Stimulated activated CD4-positive, alpha-beta T cell treated with anti-CD3 and anti-CD28 coated beads, Interleukin-2, amount 100 ng/mL, for 24 hours (primary cell): Measurements from ENCODE around the gene BTBD16.

ENCODE experiments used
- DNase-seq, 2 donors: peaks; one replicate each; pipeline ENCODE4 v3.0.0-alpha.2; 2020

The BTBD16 gene

DNA sequence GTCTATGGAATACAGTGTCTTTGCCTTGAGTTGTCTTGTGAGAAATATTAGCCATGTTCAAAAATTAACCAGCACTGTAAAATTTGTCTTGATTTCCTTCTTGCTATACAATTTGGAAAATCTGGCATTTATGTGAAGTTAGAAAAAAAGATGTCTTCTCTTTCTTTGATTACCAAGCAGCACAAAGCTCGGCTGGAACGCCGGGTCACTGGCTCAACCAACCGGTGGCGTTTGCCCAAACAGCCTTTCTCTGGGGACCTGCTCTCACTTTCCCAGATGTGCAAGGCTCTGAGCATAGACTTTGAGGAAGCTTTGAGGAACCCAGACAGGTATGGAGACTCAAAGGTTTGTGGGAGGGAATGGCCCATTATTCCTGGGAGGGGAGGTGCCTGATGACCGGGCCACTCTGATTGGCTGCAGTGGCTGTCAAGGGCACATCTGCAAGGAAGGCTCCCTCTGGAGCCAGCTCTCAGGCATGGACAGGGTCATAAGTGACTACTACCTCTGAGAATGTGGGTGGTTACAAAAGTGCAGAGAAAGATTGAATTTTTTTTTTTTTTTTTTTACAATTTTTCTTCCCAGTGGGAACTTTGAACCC lies 5.6 kb downstream of the BTBD16 start:
- no peak for DNase-seq

- DNase-seq = no peak
Measured at GRCh38 chr10:122277526-122278136, 6.5 kb downstream of the BTBD16 start.

GRCh38 chr10:122279725-122280141 lies 8.6 kb downstream of the BTBD16 start:
- DNase-seq = peak in 1 of 2 donors; percentile 27

- no peak for DNase-seq
Measured at GRCh38 chr10:122280156-122280555, 9.1 kb downstream of the BTBD16 start.

- no peak for DNase-seq
Measured at GRCh38 chr10:122281018-122281626, 10.0 kb downstream of the BTBD16 start.

GRCh38 chr10:122281751-122282150 lies 10.7 kb downstream of the BTBD16 start:
- no peak for DNase-seq

DNA sequence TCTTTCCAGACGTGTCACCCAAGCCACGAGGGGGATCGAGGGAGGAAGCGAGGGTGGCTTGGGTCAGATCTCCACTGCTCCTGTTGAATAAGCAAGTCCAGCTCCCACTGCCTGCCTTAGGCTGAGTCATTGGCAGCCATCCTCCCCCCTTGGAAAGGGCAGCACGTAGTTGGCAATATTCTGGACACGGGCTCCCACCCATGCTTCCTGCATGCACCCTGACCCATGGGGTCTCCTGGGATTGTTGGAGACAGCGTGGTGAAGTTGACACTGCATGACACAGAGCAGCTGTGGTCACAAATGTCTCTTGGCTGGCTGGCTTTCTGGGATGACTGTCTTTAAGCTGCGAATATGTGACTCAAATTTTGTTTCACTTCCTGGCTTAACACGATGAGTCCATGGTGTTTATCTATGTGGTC lies 11.2 kb downstream of the BTBD16 start:
- DNase-seq = no peak

- no peak for DNase-seq
Measured at GRCh38 chr10:122282909-122283308, 11.8 kb downstream of the BTBD16 start.

DNA sequence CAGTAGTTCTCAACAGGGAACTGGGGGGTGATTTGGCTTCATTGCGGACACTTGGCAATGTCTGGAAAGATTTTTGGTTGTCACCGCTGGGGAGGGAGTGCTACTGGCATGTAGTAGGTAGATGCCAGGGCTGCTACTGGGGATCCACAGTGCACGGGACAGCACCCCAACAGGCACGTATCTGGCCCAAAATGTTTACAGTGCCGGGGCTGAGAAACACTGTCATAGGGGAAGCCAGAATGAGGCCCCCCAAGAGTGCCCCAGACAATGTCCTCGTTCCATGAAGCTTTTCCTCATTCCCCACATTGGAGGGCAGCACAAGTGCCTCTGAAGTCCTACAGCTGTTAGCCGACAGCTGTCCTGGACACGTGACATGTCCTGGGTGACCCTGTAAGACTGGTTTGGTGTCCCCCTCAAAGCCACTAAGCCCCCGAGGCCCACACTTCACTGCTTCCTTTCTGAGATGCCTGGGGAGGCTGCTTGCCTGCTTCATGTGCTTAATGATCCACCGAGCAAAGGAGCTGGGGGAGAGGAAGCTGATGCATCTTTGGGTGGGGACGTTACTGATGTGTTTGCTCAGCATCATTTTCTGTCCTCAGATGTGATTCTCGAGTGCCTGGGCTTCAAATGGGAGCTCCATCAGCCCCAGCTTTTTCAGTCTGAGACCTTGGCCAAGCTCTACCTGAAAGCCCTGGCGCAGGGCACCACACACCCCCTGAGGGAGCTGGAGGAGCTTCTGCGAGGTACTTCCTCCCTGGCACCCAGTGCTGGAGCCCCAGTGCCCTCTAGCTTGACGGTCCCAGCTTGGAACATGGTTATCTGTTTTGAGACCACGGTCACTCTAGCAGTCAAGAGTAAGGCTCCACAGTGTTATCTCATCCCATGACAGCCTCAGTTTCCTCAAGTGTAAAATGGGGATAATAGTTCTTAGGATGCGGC lies 14.7 kb downstream of the BTBD16 start:
- DNase-seq = no peak

DNA sequence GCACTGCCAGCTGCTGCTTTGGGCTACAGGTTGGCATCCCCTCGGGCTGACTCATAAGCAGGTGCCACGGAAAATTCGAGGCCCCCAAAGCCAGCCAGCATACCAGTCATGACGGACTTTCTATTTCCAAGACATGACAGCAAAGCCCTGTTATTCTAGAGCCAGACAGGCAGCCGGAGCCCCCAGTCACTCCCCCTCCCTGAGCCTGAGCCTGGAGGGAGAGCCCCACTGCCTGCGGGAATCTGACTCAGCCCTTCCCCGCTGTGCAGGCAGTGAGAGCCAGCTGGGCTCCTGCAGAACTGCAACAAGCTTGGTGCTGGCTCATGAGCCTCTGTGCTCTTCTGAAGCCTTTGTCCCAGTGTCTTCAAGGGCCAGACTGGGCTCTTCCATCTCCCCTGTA lies 15.8 kb downstream of the BTBD16 start:
- no peak for DNase-seq

- DNase-seq = no peak
Measured at GRCh38 chr10:122287570-122287969, 16.5 kb downstream of the BTBD16 start.

DNA sequence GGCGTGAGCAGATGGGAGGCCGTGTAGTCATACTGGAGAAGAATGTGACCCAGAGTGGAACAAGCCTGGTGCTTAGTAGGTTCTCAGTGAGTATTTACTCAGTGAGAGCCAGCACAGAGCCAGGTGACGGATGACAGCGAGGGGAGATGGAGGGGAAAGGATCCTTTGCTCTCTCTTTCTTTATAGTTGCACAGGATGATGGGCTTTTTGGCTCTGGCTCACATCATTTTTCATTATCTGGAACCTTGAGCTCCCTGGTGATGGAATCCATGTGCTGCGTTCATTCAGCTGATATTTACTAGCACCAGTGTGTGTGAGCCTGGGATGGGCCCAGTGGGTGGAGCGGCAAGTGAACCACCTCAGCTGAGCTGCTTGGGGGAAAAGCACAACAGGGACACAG lies 17.2 kb downstream of the BTBD16 start:
- no peak for DNase-seq

DNA sequence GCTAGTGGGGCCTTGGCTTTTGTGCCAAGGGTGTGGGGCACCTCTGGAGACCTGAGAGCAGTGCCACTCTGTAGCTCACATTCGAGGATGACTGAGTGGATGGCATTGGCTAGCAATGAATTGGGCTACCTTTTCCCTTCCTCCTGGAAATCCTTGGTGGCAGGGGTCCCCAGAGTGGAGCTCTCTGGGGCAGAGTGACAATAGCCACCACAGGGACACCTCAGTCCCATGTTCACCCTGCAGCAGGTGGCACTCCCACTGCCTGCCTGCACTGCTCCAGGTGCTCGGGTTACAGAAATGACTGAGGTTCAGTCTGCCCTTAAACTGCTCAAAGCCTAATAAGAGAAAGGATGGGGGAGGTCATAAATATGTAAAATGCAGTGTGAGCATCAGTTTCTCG lies 17.8 kb downstream of the BTBD16 start:
- DNase-seq = no peak

DNA sequence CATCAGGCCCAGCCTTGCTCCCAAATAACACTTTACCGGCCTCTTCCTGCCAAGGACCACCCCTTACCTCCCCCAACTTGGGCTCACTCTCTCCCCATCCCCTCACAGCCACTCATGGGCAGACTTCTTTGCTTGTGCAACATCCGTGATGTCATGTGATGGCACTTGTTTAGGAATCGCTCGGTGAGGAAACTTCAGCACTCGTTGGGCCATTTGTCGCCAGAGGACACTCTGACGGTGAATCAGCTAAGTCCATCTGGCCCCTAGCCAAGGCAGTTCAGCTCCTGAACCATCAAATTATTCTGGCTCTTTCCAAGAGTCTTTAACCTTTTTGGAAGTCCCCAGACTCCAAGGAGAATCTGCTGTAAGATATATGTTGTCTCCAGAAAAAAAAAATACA lies 19.2 kb downstream of the BTBD16 start:
- DNase-seq = no peak

DNA sequence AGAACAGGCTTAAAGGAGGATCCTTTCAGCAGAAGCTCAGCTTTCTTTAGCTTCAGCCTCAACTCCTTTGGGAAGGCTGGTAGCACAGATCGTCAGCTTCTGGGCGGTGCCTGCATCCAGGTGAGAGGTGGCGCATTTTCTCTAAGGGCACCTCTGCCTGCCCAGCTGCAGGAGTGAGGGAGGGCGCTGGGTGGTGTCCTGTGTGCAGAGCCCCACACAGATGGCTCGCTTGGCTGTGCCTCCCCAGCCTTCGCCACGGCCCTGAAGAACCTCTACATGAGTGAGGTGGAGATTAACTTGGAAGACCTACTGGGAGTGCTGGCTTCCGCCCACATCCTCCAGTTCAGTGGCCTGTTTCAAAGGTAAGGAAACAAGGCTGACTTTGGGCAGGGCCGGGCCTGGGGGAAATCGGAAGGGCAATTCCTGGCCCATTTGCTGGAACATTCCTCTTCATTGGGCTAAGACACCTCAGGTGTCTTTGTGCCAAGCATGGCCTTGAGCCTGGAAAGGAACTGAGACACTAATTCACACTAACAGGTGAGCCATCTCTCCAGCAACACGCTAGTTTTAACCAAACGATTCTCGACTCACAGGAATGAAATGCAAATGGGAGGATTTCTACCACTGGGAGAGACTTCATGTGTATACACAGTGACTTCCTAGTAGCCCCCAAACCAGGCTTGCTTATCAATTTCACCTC lies 19.9 kb downstream of the BTBD16 start:
- no peak for DNase-seq

DNA sequence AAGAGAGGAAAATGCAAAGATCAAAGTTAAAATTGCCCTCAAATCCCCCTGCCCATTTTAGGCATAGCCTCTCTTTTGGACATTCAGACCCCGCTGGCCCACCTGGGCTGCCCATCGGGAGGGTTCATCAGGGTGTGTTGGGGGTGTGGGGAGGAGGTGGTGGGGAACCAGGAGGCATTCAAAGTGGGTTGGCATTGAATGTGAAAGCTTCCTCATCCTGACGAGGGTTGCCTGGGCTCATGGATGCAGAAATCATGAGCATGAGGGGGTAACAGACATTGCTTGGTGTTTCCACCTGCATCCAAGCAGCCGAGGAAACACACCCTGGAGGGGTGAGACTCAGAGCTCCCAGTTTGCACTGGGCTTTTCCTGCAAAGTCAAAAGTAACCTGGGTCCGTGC lies 20.6 kb downstream of the BTBD16 start:
- no peak for DNase-seq

GRCh38 chr10:122292376-122292775 lies 21.3 kb downstream of the BTBD16 start:
- no peak for DNase-seq

- DNase-seq = no peak
Measured at GRCh38 chr10:122293156-122293960, 22.3 kb downstream of the BTBD16 start.

- DNase-seq = no peak
Measured at GRCh38 chr10:122293961-122294380, 22.9 kb downstream of the BTBD16 start.

DNA sequence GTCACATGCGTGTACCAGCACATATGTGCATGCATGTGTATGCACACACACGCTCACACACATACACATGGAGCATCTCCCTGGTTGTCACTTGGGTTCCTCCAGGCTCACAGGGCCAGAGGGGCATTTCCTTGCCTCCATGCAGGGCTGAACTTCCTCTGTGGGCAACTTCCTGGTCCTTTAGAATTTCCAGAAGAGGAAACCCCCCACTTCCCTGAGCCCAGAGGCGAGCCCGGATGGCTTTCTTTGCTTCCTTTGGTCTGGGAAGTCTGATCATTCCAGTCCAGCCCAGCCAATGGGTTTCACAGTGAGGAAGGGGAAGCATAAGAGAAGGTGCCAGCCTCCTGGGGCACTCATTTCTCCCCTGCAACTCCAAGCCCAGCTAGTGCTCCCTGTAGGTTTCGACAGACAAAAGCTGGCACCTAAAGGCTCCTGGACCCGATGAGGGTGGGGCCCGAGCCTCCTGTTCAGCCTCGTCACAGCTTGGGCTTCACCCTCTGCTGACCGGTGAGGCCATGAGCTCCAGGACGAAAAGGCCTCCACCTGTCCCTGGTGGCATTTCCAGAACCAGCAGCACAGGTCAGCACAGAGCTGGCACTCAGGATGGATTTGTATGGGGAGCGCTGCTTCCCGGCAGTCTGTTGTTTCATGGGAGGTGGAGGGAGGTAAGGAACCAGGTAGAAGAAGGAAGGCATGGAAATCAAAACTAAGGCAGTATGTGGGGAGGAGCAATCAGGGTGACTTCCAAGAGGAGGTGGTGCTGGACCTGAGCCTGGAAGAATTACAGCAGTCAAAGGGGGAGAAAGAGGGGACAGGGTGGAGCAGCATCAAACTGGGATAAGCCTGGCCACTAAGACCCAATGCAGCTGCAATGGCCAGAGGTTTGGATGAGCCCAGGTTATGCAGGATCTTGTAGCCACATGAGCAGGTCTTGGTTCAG lies 23.7 kb downstream of the BTBD16 start:
- no peak for DNase-seq

GRCh38 chr10:122295451-122295809 lies 24.3 kb downstream of the BTBD16 start:
- DNase-seq = no peak
